GM21367 (cell line): ENCODE results near the gene TBC1D22A.

Experiments used
- ATAC-seq: cut with Tn5 transposase; IDR thresholded peaks from one replicate; pipeline ENCODE4 v1.9.1; 2021; ENCODE audit not compliant: unreplicated experiment

Gene TBC1D22A

GRCh38 chr22:46829117-46829891 is 66.9 kb downstream of the TBC1D22A start:
- ATAC-seq, result no peak

DNA sequence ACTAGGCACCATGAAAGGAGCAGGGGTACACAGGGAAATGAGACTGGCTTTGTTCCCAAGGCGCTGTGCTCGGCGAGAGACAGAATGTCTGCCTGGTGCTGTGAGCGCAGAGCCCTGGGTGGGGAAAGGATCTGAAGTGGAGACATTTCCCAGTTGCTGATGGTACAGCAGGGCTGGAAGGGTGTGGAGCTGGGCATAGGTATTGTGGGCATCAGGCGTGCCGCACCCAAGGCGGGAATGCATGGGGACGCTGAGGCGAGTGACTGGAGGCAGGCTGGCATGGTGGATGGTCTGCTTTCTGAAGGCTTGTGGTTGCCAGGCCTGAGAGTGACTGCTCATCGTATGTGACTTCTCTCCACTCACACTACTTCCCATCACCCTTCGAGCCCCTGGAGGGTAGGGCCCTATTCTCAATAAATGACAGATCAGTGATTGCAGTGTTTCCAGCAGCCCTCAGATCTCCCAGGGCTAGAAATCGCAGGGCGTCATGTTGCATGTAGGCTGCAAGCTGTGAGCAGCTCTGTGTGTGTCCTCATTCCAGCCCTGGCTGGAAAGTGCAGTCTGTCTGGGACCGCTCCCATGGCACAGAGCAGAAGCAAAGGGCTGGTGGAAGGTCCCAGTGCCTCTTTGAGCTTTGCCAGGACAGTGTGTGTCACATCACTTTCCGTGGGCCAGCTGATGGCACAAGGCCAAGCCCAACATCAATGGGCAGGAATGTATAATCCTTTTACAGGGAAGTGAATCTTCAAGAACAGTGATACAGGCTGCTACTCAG is 67.7 kb downstream of the TBC1D22A start:
- no peak for ATAC-seq

- ATAC-seq, result no peak
Measured at GRCh38 chr22:46830841-46831240, 68.4 kb downstream of the TBC1D22A start.

DNA sequence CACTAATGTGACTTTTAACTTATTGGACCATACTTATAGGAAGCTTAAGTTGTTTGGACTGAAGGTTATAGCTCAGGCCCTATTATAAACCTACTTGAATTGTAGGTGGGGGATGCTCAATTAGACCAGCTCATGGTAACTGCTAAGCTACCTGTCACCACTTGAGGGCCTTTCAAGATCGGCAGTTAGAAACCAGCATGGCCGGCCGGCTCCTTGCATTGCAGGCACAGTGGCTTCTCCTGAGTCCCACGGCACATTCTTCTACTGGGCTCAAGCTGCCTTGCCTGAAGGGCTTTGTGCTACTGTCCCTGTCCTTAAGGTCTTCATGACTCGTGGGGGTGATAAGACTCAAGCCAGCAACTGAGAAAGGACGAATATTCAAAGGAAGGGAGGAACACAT is 70.8 kb downstream of the TBC1D22A start:
- no peak for ATAC-seq

GRCh38 chr22:46834021-46834737 is 71.7 kb downstream of the TBC1D22A start:
- ATAC-seq, result no peak

DNA sequence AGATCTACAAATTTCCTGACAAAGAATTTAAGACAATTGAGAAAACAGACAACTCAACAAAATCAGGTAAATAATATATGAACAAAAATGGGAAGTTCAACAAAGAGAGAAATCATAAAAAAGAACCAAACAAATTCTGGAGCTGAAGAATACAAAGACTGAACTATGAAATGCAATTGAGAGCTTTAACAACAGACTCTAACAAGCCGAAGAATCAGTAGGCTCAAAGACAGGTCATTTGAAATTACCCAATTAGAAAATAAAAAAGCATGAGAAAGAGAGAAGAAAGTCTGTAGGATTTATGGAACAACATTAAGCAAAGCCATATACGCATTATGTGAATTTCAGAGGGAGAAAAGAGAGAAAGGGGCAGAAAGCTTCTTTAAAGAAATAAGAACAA is 72.8 kb downstream of the TBC1D22A start:
- no peak for ATAC-seq

DNA sequence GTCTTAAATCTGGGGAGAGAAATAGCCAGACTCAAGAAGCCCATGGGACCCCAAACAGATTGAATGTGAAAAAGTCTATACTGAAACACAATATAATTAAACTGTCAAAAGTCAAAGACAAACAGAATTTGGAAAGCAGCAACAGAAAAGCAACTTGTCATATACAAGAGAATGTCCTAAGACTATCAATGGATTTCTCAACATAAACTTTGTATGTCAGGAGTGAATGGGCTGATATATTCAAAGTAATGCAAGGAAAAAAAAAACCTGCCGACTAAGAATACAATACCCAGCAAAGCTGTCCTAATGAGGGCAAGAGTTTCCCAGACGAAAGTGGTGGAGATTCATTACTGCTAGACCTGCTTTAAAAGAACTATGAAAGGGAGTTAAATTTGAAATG is 73.2 kb downstream of the TBC1D22A start:
- no peak for ATAC-seq

DNA sequence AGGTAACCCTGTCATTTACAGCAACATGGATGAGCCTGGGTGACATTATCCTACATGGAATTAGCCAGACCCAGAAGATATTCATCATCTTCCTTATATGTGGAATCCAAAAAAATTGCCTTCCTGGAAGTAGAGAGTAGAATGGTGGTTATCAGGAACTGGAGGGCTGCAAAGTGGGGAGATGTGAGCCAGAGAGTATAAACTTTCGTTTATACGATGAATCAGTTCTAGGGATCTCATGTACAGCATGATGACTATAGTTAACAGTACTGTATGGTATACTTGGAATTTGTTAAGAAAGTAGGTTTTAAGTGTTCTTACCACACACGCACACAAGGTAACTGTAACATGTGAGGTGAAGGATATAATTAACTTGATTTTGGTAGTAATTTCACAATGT is 79.1 kb downstream of the TBC1D22A start:
- no peak for ATAC-seq

DNA sequence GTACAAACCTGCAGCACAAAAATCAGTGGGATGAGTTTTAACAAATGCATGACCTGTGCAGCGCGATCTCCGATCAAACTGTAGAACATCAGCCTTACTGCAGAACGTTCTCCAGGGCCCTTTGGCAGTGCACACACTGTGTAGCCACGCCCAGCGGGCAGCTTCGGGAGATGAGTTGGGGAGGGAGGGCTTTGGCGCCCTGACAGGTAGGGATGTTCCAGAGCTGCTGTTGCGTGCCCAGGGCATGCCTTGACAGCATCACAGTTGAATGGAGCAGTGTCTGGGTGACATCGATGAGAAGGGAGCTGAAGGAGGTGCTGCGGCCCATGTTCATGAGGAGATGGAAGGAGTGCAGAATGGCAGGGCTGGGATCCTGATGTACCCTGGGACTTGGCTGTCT is 80.2 kb downstream of the TBC1D22A start:
- no peak for ATAC-seq

DNA sequence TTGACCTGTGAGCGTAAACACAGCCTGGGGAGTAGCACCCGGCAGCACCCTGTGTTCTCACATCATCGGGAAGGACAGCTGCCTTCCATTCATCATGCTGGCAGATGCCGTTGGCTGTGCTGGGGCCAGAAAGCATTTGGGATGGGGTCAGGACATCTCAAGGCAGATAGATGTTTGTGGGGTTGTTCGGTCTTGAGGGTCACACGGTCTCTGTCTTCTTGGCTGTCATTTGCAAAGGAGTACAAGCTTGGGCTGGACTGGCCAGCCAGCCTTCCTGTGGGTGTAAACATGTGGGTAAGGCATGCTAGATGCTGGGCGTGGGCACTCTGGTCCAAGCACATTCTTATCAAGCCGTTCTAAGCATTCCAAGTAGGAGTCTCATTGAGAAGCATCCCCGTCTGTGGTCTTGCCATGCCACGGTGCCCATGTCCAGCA is 81.4 kb downstream of the TBC1D22A start:
- ATAC-seq, result no peak

DNA sequence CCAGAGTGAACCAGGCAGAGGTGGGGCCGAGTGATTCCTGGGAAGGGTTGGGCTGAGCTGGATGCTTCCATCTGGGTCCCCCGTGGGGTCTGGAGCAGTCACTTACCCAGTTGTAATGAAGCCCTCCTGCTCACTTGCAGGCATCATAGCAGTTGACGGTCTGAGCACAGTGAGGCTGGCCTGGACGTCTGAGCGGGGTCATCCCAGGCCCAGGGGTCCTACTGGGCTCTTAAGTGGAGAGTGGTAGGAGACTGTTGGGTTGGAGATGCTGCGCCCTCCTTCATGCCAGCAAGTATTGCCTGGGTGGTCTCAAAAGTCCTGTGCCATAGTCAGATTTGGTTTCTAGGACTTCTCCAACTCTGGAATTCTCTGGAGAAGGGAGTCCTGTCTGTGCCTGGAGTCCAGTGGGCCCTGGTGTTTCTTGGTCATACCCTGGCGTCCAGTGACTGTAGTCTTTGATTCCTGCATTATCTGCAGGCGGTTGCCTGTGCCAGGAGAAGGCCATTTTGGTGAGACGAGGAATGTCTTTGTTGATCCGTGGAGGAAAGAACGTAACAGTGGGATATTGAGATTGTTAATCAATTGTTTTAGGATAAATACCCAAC is 82.3 kb downstream of the TBC1D22A start:
- no peak for ATAC-seq

DNA sequence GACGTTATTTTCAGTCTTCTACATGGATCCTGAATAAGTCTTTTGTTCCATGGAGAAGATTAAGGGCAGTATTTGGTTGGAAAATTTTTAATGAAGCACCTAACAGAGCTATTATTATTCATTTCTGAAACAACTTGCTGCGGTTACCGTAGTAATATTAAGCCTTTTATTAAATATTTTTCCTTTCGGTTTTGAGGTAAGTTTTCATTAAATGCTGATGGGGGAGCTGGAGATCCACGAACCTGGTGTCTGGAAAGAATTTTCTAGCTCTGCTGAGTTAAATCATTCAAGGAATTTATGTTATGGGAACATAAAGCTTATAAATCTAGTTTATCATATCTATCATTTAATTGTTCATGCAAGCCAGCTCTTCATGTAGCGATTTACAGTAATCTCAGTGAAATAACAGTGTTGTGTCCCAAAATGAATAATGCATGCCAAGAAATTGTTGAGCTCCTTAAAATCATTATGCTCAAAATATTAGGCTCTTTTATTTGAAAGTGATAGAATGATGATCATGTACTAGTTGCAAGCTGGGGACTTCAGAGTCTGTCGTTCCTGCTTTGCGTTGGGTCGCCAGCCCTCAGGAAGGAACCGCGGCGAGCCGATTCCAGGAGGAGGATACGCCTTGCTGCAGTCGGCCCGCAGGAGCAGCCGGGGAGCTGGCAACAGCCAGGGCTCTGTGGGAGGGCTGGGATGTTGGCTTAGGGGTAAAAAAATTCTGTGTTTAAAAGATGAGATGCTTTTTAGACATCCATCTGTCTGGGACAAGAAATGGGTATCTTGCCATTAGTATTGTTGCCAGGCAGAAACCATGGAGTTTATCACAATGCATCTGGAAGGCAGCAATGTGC is 83.1 kb downstream of the TBC1D22A start:
- ATAC-seq, result no peak

DNA sequence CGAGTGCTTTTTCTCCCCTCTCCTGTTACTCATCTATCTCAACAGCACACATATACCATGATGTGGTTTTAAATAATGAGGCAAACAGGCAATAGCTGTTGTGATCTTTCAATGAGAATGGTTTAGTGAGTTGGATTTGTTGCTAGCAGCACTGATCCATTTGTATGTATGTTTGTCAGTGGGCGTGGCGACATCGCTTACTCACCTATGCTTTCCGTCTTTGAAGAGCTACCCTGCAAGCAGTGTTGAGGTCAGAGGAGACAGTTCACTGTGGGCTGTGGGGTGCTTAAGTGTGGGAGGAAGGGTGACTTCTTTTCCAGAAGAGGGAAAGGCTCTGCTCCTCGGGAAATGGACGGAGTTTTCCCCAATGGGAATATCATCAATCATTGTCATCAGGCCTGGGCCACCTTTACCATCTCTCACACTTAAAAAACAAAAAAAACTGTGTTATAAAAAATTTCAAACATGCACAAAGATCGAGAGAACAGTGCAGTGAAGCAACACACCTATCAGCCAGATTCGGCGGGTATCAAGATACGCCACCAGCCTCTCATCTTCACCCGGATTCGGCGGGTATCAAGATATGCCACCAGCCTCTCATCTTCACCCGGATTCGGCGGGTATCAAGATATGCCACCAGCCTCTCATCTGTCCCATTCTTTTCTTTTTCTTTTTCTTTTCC is 83.8 kb downstream of the TBC1D22A start:
- no peak for ATAC-seq

DNA sequence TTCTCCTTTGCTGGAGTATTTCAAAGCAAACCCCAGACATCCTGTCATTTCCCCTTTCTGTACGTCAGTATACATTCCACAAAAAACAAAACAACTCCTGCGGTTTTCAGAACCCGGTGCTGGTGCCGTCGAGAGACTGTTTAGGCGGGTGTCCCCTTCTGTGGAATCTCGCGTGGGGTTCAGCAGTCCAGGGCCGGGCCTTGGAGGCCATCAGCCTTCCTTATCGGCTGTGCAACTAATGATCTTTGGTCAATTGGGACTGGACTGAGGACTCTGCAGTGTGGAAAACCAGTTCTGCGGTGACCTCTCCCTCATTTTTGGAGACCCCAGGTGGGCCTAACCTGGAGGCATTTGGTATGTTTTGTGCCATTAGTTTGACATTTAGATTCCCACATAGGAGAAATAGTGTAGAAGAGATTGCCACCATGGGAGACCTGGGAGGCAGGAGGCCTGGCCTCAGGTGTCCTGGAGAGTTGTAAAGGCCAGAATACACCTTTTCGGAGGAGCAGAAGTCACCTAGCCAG is 84.4 kb downstream of the TBC1D22A start:
- no peak for ATAC-seq

- ATAC-seq, result no peak
Measured at GRCh38 chr22:46848197-46848596, 85.7 kb downstream of the TBC1D22A start.

DNA sequence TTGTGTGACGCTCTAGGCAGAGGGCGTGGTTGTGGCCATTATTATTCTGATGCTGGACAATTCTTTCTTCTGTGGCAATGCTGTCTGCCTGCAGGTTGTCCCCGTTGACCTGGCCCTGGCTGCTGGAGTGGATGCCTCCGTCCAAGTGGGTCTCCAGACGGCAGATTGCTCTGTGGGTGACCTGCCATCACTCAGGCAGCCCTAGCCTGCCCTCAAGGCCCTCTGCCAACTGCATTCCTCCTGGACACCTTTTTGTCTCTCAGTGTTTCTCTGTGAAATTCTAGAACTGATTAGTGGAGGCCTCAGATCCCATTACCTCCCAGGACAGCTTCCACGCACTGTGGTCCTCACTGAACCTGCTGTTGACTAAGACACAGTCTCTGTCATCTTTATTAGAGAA is 86.7 kb downstream of the TBC1D22A start:
- ATAC-seq, result no peak

DNA sequence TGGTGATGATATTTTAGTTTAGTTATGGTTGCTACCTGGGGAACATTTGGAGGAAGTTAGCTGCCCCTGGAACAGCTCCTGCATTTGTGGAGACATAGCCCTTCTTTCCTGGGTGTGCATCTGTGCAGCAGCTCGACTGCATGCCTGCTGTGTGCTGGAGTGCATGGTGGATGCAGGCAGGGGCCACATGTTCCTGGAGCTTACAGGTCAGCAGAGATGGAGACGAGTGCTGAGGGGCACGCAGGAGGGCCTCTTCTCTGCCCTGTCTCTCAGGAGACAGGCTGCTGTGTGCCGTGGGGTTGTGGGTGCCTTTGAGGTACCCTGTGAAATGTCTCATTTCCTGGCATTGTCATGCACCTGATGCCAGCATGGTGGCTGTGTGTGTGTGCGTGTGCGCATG is 87.5 kb downstream of the TBC1D22A start:
- no peak for ATAC-seq

- ATAC-seq, result no peak
Measured at GRCh38 chr22:46851311-46851710, 88.9 kb downstream of the TBC1D22A start.

DNA sequence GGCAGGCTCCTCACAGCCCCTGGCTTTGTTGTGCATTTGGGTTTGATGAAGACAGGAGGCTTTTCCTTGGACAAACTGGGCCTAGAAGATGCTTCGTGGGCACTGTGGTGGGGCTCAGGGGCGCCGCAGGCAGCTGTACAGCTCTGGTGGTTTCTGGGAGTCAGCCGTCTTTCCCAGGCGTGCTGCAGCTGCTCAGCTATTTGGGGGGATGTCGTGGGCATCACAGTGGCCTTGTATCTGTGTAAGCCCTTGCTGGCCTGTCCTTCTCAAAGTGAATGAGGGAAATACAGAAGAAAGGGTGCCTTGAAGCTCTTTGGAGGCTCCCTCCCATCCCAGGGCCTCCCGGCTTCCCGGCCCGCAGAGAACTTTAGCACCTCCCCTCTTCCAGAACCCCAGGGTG is 89.5 kb downstream of the TBC1D22A start:
- ATAC-seq, result no peak

DNA sequence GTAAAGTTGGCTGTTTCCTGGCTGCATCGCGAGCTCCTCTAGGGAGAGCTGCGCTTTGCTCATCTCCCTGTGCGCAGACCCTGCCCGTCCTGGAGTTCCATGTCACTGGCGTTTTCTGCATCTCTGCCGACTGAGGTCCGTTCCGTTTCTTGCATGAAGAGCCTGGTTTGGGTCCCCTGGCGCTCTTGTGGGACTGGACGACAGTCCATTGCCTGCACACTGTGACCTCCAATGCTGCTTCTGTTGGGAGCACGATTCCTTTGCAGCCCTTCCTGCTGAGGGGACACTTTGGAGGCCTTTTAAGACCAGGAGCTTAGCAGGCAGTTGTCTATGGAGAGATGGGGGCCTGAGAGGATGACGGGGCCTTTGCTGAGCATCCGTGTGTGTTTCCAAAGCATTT is 90.3 kb downstream of the TBC1D22A start:
- no peak for ATAC-seq
